ENCODE data around the gene RBCK1. TPM values are rescaled to one million over a fixed set of nuclear protein-coding genes. Genes with fewer than 3 reads are reported as not detected.

Gene RBCK1
- total RNA-seq, 2 donors from 2014 or later, result 134 to 169 TPM

DNA sequence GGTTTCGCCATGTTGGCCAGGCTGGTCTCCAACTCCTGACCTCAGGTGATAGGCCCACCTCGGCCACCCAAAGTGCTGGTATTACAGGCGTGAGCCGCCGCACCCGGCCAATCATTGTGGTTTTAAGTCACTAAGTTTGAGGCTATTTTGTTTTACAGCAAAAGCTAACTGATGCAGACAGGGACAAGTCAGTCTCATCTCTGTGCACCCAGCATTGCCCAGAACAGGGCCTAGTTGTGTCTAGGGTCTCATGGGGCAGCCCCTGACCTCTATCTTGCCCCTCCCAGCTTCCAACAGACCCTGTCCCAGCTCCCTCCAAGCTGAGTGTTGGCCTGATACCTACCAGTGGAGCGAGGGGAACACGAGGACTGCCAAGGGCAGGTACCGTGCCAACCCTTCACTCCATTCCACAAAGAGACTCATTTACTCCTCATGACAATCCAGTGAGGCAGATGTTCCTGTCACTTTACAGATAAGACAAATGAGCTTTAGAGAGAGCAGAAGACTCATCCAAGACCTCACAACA lies 8.9 kb upstream of the RBCK1 start:
- intact Hi-C loops (cut with DNase I), result no loop called here
- H3K36me3 ChIP-seq, result peaks cover 7% of the 10 kb centered on the region
- no peaks in the 10 kb centered on the region for H3K27me3 ChIP-seq
- no peaks in the 10 kb centered on the region for H3K4me1 ChIP-seq
- no peak for DNase-seq
- no peak overlapping the region for H3K27ac ChIP-seq
- H3K9me3 ChIP-seq, result no peaks in the 10 kb centered on the region
- no peak overlapping the region for H3K4me3 ChIP-seq
- H3K9ac ChIP-seq (ENCODE audit: low read depth in 2 of 2, low read length in 2 of 2), result no peak overlapping the region
- TF ChIP-seq CTCF (IDR thresholded peaks at IDR 0.05), result no peak

- no peak for DNase-seq
- H3K27me3 ChIP-seq, result no peaks in the 10 kb centered on the region
- peaks cover 7% of the 10 kb centered on the region for H3K36me3 ChIP-seq
- no peaks in the 10 kb centered on the region for H3K9me3 ChIP-seq
- H3K4me3 ChIP-seq, result no peak overlapping the region
- H3K4me1 ChIP-seq, result no peaks in the 10 kb centered on the region
- intact Hi-C loops (cut with DNase I), result no loop called here
- H3K27ac ChIP-seq, result no peak overlapping the region
- H3K9ac ChIP-seq (ENCODE audit: low read depth in 2 of 2, low read length in 2 of 2), result no peak overlapping the region
- TF ChIP-seq CTCF (IDR thresholded peaks at IDR 0.05), result no peak
Observed at GRCh38 chr20:400128-400453, 8.0 kb upstream of the RBCK1 start.

GRCh38 chr20:400454-401275 lies 7.4 kb upstream of the RBCK1 start:
- Histone ChIP-seq H3K4me3 (no peak overlapping the region), H3K9ac (ENCODE audit: low read depth in 2 of 2, low read length in 2 of 2) (no peak overlapping the region), H3K9me3 (no peaks in the 10 kb centered on the region), H3K4me1 (no peaks in the 10 kb centered on the region), H3K36me3 (peaks cover 7% of the 10 kb centered on the region), H3K27me3 (no peaks in the 10 kb centered on the region), H3K27ac (peak overlapping the region; percentile 62)
- TF ChIP-seq CTCF (IDR thresholded peaks at IDR 0.05), result no peak
- intact Hi-C loops (cut with DNase I), result no loop called here
- no peak for DNase-seq

- Histone ChIP-seq H3K4me3 (no peak overlapping the region), H3K27ac (peak overlapping the region; percentile 74), H3K4me1 (no peaks in the 10 kb centered on the region), H3K27me3 (no peaks in the 10 kb centered on the region), H3K9me3 (no peaks in the 10 kb centered on the region), H3K9ac (ENCODE audit: low read depth in 2 of 2, low read length in 2 of 2) (no peak overlapping the region), H3K36me3 (no peaks in the 10 kb centered on the region)
- intact Hi-C loops (cut with DNase I), result no loop called here
- peak; percentile 58 for DNase-seq
- TF ChIP-seq CTCF (IDR thresholded peaks at IDR 0.05), result no peak
Observed at GRCh38 chr20:401682-402495, 6.2 kb upstream of the RBCK1 start.

DNA sequence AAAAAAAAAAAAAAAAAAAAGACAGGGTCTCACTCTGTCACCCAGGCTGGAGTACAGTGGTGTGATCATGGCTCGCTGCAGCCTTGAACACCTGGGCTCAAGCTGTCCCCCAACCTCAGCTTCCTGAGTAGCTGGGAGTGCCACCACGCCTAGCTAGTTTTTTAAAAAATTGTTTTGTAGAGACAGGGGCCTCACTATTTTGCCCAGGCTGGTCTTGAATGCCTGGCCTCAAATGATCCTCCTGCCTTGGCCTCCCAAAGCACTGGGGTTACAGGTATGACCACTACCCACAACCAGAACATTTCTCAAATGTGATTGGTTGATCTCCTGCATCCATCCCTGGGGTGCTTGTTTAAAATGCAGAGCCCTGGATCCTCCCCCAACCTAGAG lies 5.6 kb upstream of the RBCK1 start:
- Histone ChIP-seq H3K4me3 (no peak overlapping the region), H3K4me1 (no peaks in the 10 kb centered on the region), H3K9ac (ENCODE audit: low read depth in 2 of 2, low read length in 2 of 2) (no peak overlapping the region), H3K27ac (peak overlapping the region; percentile 74), H3K36me3 (no peaks in the 10 kb centered on the region), H3K27me3 (no peaks in the 10 kb centered on the region), H3K9me3 (no peaks in the 10 kb centered on the region)
- no peak for TF ChIP-seq CTCF (IDR thresholded peaks at IDR 0.05)
- no peak for DNase-seq
- intact Hi-C loops (cut with DNase I), result no loop called here

Measured in colonic mucosa (tissue), 4 donors.